ENCODE results near the gene SLC35G6. TPM values are rescaled to one million over a fixed set of nuclear protein-coding genes. Genes with fewer than 3 reads are reported as not detected.
A peak's percentile ranks its signal among the peaks of the same experiment; 100 is the strongest.

SLC35G6 gene
- total RNA-seq, 4 donors from 2014 or later: not detected

- TF ChIP-seq POLR2AphosphoS5 (IDR thresholded peaks at IDR 0.05) (no peak), EP300 (IDR thresholded peaks at IDR 0.05; ENCODE audit: low read depth) (no peak), POLR2A (IDR thresholded peaks at IDR 0.05) (no peak)
- TF ChIP-seq, protein P1, sequence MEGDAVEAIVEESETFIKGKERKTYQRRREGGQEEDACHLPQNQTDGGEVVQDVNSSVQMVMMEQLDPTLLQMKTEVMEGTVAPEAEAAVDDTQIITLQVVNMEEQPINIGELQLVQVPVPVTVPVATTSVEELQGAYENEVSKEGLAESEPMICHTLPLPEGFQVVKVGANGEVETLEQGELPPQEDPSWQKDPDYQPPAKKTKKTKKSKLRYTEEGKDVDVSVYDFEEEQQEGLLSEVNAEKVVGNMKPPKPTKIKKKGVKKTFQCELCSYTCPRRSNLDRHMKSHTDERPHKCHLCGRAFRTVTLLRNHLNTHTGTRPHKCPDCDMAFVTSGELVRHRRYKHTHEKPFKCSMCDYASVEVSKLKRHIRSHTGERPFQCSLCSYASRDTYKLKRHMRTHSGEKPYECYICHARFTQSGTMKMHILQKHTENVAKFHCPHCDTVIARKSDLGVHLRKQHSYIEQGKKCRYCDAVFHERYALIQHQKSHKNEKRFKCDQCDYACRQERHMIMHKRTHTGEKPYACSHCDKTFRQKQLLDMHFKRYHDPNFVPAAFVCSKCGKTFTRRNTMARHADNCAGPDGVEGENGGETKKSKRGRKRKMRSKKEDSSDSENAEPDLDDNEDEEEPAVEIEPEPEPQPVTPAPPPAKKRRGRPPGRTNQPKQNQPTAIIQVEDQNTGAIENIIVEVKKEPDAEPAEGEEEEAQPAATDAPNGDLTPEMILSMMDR (IDR thresholded peaks at IDR 0.05): no peak
- Histone ChIP-seq H3K4me1 (peaks cover 0 to 15% (median 8%) of the 10 kb centered on the region in 4 donors), H3K4me3 (no peak overlapping the region), H3K36me3 (no peaks in the 10 kb centered on the region), H3K27ac (no peak overlapping the region), H3K27me3 (no peaks in the 10 kb centered on the region), H3K9me3 (no peaks in the 10 kb centered on the region)
- 88% methylated on average over 14 of the region's 14 CpGs; no CpG with 5 or more reads in 1 of the 2 donors for WGBS, 2 donors (ENCODE audit: low coverage in 1 of 2)
- intact Hi-C loops (cut with DNase I; ENCODE audit: low total_unique reads): no loop called here
- in situ Hi-C loops (cut with MboI; ENCODE audit: low pct_ligation_motif_present in 1 of 4, low pct_unique_long_range_greater_than_20kb in 1 of 4, low sequenced_read_pairs in 3 of 4): no loop called here
- DNase-seq: no peak
These were observed 17.8 kb upstream of the SLC35G6 start for GRCh38 chr17:7463372-7463846.

- Histone ChIP-seq H3K36me3 (no peaks in the 10 kb centered on the region), H3K4me3 (no peak overlapping the region), H3K27me3 (no peaks in the 10 kb centered on the region), H3K4me1 (peaks cover 0 to 15% (median 8%) of the 10 kb centered on the region in 4 donors), H3K27ac (no peak overlapping the region), H3K9me3 (no peaks in the 10 kb centered on the region)
- no peak for TF ChIP-seq POLR2A (IDR thresholded peaks at IDR 0.05)
- no peak for TF ChIP-seq POLR2AphosphoS5 (IDR thresholded peaks at IDR 0.05)
- TF ChIP-seq, protein P1 (IDR thresholded peaks at IDR 0.05): no peak
- no peak for TF ChIP-seq EP300 (IDR thresholded peaks at IDR 0.05; ENCODE audit: low read depth)
- DNase-seq: no peak
- WGBS, 2 donors (ENCODE audit: low coverage in 1 of 2): 98% methylated on average over 9 of the region's 9 CpGs; no CpG with 5 or more reads in 1 of the 2 donors
- in situ Hi-C loops (cut with MboI; ENCODE audit: low pct_ligation_motif_present in 1 of 4, low pct_unique_long_range_greater_than_20kb in 1 of 4, low sequenced_read_pairs in 3 of 4) (no loop called here), intact Hi-C loops (cut with DNase I; ENCODE audit: low total_unique reads) (no loop called here)
These were observed 17.2 kb upstream of the SLC35G6 start for GRCh38 chr17:7464081-7464480.

DNA sequence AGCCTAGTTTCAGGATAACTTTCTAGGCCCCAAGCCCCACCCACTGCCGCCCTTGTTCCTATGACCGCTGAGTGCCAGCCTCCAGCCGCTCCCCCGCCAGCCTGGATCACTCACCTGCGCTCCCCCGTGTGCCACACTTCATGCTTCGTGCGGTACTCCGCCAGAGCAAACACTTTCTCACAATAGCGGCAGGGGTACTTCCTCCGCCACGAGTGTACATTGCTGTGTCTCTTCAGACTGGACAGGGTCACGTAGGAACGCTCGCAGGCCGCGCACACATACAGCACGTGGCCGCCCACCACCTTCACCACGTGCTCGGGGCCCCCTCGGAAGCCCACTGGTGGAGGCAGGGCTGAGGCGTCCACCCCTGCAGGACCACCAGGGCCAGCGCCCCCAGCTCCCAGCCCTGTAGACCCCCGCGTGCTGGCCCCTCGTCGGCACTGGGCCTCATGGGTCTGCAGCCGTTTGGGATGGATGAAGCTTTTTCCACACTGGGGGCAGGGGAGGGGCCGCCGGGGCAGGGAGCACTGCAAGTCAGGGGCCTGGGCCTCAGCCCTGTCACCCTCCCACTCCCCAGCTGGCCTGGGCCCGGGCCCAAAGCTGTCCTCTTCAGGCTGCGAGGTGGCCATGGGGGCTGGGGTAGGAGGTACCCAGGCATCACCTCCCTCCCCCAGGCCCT is 15.5 kb upstream of the SLC35G6 start:
- intact Hi-C loops (cut with DNase I; ENCODE audit: low total_unique reads): no loop called here
- Histone ChIP-seq H3K27me3 (no peaks in the 10 kb centered on the region), H3K4me3 (no peak overlapping the region), H3K9me3 (no peaks in the 10 kb centered on the region), H3K27ac (peak overlapping the region in 3 of 4 donors; percentile 45 to 54 (median 53)), H3K4me1 (peaks cover 0 to 15% (median 8%) of the 10 kb centered on the region in 4 donors), H3K36me3 (no peaks in the 10 kb centered on the region)
- DNase-seq: no peak
- TF ChIP-seq POLR2A (IDR thresholded peaks at IDR 0.05) (no peak), EP300 (IDR thresholded peaks at IDR 0.05; ENCODE audit: low read depth) (no peak), POLR2AphosphoS5 (IDR thresholded peaks at IDR 0.05) (no peak)
- TF ChIP-seq, protein P1 (IDR thresholded peaks at IDR 0.05): no peak
- 89% methylated on average over 32 of the region's 33 CpGs; no CpG with 5 or more reads in 1 of the 2 donors for WGBS, 2 donors (ENCODE audit: low coverage in 1 of 2)
- in situ Hi-C loops (cut with MboI; ENCODE audit: low pct_ligation_motif_present in 1 of 4, low pct_unique_long_range_greater_than_20kb in 1 of 4, low sequenced_read_pairs in 3 of 4): no loop called here

- H3K36me3 ChIP-seq: no peaks in the 10 kb centered on the region
- TF ChIP-seq POLR2AphosphoS5 (IDR thresholded peaks at IDR 0.05): no peak
- TF ChIP-seq EP300 (IDR thresholded peaks at IDR 0.05; ENCODE audit: low read depth): no peak
- TF ChIP-seq, protein P1 (IDR thresholded peaks at IDR 0.05): no peak
- no peak for TF ChIP-seq POLR2A (IDR thresholded peaks at IDR 0.05)
- H3K27ac ChIP-seq: peak overlapping the region; percentile 44 to 54 (median 49)
- in situ Hi-C loops (cut with MboI; ENCODE audit: low pct_ligation_motif_present in 1 of 4, low pct_unique_long_range_greater_than_20kb in 1 of 4, low sequenced_read_pairs in 3 of 4) (no loop called here), intact Hi-C loops (cut with DNase I; ENCODE audit: low total_unique reads) (no loop called here)
- H3K9me3 ChIP-seq: no peaks in the 10 kb centered on the region
- H3K4me1 ChIP-seq: peaks cover 0 to 15% (median 8%) of the 10 kb centered on the region in 4 donors
- H3K4me3 ChIP-seq: no peak overlapping the region
- DNase-seq: no peak
- no peaks in the 10 kb centered on the region for H3K27me3 ChIP-seq
- WGBS, 2 donors (ENCODE audit: low coverage in 1 of 2): 85 to 87% methylated on average over 4 to 9 of the region's 9 CpGs
These were observed 15.0 kb upstream of the SLC35G6 start for GRCh38 chr17:7466318-7466638.
